Smooth muscle cell of the umbilical artery (primary cell): ENCODE results near the gene HYAL3. TPM values are rescaled to one million over a fixed set of nuclear protein-coding genes. Genes with fewer than 3 reads are reported as not detected.

Experiments used
- total RNA-seq: library from RNA; depleted of rRNA; stranded (reverse); fragments of >200 nt; gene quantifications from 2 replicates; pipeline ENCODE4 v1.2.3, GENCODE V29; 2014

The HYAL3 gene
- total RNA-seq: 5.3 and 5.7 TPM in 2 replicates

GRCh38 chr3:50298836-50299637, at the start of gene HYAL3, which contains the start of gene NAA80:
Gene HYAL3 (minus strand): TSS chr3:50299405. CDS start chr3:50295602, 3,803 bp downstream.
Gene NAA80 (minus strand): TSS chr3:50299405. CDS start chr3:50297463, 1,942 bp downstream.

GRCh38 chr3:50345586-50346234, 46.5 kb upstream of the HYAL3 start, which contains the start of gene ZMYND10:
Gene ZMYND10 (minus strand): TSS chr3:50345732. CDS start chr3:50345579, 153 bp downstream.

GRCh38 chr3:50340448-50341329, 41.5 kb upstream of the HYAL3 start, which contains the start of gene RASSF1:
Gene RASSF1 (minus strand): TSS chr3:50340836. CDS start chr3:50340805, 31 bp downstream.

GRCh38 chr3:50327943-50328691, 28.9 kb upstream of the HYAL3 start, which contains the start of gene TUSC2:
Gene TUSC2 (minus strand): TSS chr3:50328223. CDS start chr3:50328099, 124 bp downstream.

GRCh38 chr3:50322386-50323091, 23.3 kb upstream of the HYAL3 start, which contains the start of gene HYAL2:
Gene HYAL2 (minus strand): TSS chr3:50322745. CDS start chr3:50320489, 2,256 bp downstream.

GRCh38 chr3:50303013-50303815, 4.0 kb upstream of the HYAL3 start, which contains the start of gene HYAL1:
Gene HYAL1 (minus strand): TSS chr3:50303574. CDS start chr3:50302956, 618 bp downstream.

GRCh38 chr3:50292159-50293078, 6.8 kb downstream of the HYAL3 start, which contains the start of gene IFRD2:
Gene IFRD2 (minus strand): TSS chr3:50292429. CDS start chr3:50292274, 155 bp downstream.

GRCh38 chr3:50278880-50279224, 20.4 kb downstream of the HYAL3 start, which contains the start of gene LSMEM2:
Gene LSMEM2 (plus strand): TSS chr3:50279087. CDS start chr3:50279114, 27 bp downstream.

GRCh38 chr3:50268703-50269451, 30.3 kb downstream of the HYAL3 start, which contains the start of gene SEMA3B:
Gene SEMA3B (plus strand): TSS chr3:50269147. CDS start chr3:50269241, 94 bp downstream.

Other genes starting within 250 kb of the HYAL3 start
- gene RBM5, start 210.5 kb downstream of the HYAL3 start, total RNA-seq: 97.4 and 147 TPM in 2 replicates
- 0.23 and 0.30 TPM in 2 replicates for gene SEMA3F, start 144.1 kb downstream of the HYAL3 start, total RNA-seq
- gene GNAT1, start 107.8 kb downstream of the HYAL3 start, total RNA-seq: not detected in 2 replicates
- not detected in 2 replicates for gene SLC38A3, start 94.1 kb downstream of the HYAL3 start, total RNA-seq
- gene GNAI2, start 63.2 kb downstream of the HYAL3 start, total RNA-seq: 180 and 374 TPM in 2 replicates
- gene SEMA3B, start 30.3 kb downstream of the HYAL3 start, total RNA-seq: 12.4 and 19.0 TPM in 2 replicates
- gene LSMEM2, start 20.3 kb downstream of the HYAL3 start, total RNA-seq: not detected in 2 replicates
- 47.5 and 64.8 TPM in 2 replicates for gene IFRD2, start 7.0 kb downstream of the HYAL3 start, total RNA-seq
- gene NAA80, start within 50 bp of the HYAL3 start, total RNA-seq: 1.5 and 4.2 TPM in 2 replicates
- 0.30 and 0.42 TPM in 2 replicates for gene HYAL1, start 4.2 kb upstream of the HYAL3 start, total RNA-seq
- gene HYAL2, start 23.3 kb upstream of the HYAL3 start, total RNA-seq: 96.6 and 112 TPM in 2 replicates
- gene TUSC2, start 28.8 kb upstream of the HYAL3 start, total RNA-seq: 9.3 and 18.4 TPM in 2 replicates
- gene RASSF1, start 41.4 kb upstream of the HYAL3 start, total RNA-seq: 20.8 and 26.0 TPM in 2 replicates
- 0.30 and 0.88 TPM in 2 replicates for gene ZMYND10, start 46.3 kb upstream of the HYAL3 start, total RNA-seq
- 17.2 and 25.8 TPM in 2 replicates for gene NPRL2, start 51.4 kb upstream of the HYAL3 start, total RNA-seq
- 28.5 and 44.8 TPM in 2 replicates for gene CYB561D2, start 51.5 kb upstream of the HYAL3 start, total RNA-seq
- gene TMEM115, start 60.1 kb upstream of the HYAL3 start, total RNA-seq: 41.9 and 43.9 TPM in 2 replicates
- gene CACNA2D2, start 204.2 kb upstream of the HYAL3 start, total RNA-seq: 0.05 TPM in 1 of 2 replicates, not detected in the other